GM21717 (cell line): Measurements from ENCODE around the gene SCN4A.

Experiments
- ATAC-seq: cut with Tn5 transposase; IDR thresholded peaks from one replicate; pipeline ENCODE4 v1.9.1; 2021; ENCODE audit warnings: mild to moderate bottlenecking, moderate library complexity; ENCODE audit not compliant: unreplicated experiment

Gene SCN4A

DNA sequence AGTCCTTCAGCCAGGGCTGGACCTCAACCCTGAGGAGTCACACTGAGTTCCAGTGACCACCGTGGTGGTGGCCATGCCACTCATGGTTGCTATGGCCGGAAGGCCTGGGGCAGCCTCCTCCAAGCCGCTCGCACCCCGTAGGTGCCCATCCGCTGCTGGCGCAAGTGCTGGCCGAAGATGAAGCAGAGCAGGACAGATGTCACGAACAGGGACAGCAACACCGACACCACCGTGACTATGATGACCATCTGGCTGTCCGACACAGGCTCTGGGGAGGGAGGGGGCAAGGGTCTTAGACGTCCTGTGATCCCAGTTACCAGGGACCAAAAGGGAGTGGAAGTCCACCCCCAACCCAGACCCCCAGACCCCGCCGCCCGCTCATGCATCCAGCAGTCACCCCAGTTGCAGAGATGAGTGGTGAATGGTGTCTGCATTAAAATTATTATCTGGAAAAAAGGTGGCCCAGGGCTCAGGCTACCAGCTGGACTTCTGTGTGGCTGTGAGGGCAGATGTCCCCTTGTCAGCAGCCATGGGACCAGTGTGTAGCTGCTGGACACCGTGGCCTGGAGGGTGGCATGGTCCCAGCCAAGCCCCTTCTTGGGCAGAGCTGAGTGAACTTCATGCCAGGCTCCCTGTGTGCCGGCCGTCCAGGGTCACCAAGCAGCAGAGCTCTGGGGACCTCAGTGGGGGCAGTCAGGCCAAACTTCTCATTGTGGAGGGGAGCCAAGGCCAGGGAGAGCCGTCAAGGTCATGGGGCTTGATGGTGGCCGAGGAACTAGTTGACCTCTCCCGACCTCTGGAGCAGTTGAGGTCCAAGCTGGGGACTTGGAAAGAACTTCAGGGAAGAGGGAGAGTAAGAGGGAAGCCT, 30.2 kb upstream of the SCN4A start:
- ATAC-seq = no peak

DNA sequence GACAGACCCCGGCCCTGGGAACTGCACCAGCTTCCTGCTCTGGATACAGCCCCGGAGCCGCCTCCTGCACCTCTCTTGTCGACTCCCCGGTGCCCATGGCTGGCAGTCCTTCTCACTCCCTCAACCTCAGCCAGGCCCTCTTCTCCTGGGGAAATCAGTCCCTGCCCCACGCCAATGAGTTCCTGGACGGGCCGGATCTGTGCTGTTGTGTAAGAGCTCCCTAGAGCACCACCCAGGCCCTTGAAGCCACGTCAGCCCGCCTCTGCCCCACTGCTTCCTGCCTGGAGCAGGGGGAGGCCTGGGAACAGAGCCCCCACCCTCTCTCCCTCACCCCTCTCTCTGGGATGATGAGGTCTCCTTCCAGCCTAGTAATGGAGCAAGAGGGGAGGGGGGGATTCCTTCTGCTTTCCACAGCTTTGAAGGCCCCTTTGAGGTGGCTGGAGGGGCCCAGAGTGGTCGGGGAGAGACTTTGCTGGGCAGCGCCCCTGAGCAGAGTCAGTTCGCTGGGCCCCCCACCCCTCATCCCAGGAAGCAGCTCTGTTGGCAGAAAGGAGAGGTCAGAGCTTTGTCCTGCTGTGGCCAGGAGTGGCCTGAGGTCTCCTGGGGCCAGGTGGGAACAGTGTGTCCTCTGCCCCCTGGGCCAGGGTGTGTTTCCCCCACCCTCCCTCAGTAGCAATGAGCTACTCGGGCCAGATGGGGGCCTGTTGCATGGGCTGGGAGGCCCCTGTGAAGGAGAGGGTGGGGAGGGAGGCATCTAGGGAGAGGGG, 29.2 kb upstream of the SCN4A start:
- ATAC-seq = no peak

DNA sequence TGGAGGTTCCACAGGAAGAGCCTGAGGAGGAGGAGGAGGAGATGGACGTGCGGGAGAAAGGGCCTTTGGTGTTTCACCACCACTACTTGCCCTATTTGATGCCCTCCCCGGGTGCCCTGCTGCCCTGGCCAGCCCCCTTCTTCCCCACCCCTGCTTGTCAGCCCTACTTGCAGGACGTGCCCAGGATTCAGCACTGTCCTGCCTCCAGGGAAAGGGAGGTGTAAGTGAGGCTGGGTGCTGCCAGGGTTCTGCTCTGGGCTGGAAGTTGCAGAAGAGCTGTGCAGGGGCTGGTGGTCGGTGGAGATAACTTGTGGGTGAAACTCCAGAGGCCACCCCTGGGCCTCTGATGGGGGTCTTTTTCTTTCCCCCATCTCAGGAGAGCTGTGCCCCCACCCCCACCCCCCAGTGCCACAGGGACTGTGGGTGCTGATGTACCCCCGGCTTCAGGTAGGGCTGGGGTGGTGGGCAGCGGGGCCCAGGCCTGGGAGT, 28.4 kb upstream of the SCN4A start:
- no peak for ATAC-seq

- ATAC-seq = no peak
Observed at GRCh38 chr17:63999680-64000531, 27.2 kb upstream of the SCN4A start.

DNA sequence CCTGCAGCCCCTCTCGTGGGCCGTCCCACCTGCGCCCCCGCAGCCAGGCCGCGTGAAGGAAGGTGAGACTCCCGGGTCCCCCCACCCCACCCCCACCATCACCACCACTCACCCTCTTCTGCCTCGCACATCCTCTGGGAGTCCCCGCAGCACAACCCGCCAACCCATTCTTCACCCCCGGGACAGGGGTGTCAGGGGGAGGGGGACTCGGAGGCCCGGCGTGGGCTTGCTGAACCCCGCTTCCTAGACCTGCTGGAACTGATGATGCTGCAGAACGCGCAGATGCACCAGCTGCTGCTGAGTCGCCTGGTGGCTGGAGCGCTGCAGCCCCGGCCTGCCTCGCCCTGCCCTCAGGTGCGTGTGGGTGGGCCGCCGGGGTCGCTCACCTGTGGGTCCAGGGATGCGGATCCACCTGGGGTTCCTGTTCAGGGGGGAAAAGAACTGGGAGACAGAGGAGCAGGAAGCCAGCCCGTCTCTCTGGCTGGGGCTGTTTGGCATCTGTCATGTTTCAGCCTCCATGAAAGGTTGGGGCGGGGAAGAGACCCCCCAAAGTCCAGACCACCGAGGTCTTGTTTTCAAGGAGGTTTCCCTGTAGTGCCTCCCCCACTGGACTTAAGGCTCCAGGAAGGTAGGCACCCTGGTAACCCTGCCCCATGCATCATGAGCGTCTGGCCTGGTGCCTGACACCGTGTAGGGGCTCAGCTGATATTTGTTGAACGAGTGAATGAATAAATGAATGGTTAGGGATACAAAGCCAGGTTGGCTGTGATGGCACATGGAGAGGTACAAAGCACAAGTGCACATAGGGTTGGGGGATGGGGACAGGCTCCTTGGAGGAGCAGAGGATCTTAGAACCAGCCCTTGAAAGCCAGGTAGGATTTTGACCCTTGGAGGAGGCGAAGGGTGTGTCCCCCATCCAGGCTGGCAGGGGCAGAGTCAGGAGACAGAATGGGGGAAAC, 26.3 kb upstream of the SCN4A start:
- ATAC-seq = no peak

DNA sequence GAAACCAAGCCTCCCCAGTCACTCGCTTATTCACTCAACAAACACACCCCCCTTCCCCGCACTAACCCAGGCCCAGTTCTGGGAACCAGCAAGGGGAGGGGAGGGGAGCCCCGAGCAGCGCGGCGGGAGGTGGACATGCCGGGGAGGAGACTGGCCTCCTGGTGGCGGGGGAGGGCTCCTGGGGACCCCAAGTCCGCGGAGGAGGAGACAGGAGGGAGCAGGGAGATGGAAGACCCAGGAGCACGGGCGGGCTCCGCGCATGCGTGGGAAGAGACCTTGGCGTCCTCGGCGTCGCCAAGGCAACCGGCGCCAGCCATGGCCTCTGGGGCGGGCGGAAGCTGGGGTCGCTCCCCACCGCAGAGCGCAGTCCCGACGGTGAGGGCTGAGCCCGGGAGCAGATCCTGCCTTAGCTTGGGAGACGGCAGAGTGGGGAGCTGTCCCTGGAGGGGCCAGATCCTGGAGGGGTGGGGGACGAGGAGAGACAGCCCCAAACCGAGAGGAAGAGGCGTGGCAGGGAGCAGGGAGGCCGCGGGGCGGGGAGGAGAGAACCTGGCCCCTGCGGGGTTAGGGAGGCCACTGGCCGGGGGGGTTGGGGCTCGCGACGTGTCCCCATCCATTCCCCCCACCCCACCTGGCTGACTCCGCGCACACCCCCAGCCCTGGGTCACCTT, 25.5 kb upstream of the SCN4A start, which contains the start of gene PRR29:
Gene PRR29 (plus strand): TSS at position 302 of the 671 bp plus-strand sequence. CDS start 14 bp downstream, at position 316.
- no peak for ATAC-seq

DNA sequence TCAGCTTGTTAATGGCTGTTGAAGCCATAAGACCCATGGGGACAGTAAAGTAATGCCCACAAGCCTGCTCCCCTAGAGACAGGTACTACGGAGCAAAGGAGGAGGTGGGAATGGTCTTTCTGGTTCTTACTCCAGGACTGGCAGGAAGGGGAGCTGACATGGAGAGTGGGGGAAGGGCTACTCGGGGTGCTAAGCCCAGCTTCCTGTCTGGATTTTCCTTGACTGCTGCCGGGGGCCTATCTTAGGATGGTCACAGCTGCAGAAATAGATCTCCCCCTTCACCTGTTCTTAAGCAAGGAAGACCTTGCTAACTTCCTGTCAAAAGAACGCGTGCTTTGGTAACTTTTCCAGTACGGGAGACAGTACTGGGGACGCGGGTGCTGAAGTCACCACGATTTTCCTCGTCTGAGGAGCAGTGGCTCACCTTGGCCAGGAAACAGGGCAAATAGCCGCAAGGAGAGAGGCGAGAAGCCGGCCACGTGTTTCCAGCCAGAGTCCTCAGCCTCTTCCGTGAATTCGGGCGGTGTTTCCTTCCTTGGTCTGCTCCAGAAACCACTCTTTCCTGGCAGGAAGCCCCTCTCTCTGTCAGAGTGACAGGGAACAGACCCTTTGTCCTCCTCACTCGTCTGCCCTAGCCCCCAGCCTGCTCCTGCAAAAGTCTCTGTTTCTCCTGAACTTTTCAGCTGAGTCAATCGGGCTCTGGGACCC, 24.8 kb upstream of the SCN4A start:
- ATAC-seq = no peak

DNA sequence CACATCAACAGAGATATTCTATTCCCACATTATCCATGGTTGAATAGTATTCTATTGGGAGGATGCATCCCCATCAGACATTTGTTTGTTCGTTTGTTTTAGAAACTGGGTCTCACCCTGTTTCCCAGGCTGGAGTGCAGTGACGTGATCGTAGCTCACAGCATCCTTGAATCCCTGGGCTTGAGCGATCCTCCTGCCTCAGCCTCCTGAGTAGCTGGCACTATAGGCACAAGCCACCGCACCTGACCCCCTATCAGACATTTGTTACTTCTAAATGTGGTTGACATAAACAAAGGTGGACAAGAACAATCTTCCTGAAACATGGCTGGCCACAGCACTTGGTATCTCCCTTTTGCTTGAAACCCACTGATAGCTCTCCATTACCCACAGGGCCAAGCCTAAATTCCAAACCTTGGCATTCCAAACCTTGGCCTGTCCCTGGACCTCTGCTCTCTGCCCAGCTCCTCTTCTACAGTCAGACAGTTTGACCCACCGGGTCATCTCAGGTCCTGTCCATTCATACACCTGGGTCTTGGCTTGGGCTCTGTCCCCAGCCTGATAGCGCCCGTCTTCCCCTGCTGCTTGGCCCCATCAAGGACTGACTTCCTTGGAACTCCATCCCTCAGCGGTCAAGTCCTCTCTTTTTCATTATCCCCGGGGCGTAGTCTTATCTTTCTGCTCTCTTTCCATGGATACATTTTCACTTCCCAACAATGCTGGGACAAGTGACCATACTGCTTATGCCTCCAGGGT, 23.9 kb upstream of the SCN4A start:
- ATAC-seq = no peak

DNA sequence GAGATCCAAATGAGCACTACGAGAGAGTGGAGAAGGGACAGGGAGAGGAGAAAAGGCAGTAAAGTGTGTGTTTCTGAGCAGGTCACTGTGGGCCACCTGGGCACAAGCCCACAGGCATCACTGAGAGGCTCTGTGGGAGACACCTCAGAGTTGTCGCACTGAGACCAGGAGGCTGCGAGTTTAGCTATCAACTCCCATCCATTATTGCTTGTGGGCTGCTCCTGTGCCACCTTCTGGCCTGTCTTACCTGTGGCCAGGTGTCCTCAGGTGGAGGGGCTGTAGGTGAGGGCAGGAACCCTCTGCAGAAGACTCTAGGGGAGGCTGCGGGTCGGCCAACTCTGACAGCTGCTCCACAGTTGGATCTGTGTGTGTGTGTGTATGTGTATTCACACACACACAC, 22.9 kb upstream of the SCN4A start:
- ATAC-seq = no peak

- ATAC-seq = no peak
Observed at GRCh38 chr17:63993368-63993985, 20.8 kb upstream of the SCN4A start.

GRCh38 chr17:63991611-63992010, 18.9 kb upstream of the SCN4A start:
- no peak for ATAC-seq

DNA sequence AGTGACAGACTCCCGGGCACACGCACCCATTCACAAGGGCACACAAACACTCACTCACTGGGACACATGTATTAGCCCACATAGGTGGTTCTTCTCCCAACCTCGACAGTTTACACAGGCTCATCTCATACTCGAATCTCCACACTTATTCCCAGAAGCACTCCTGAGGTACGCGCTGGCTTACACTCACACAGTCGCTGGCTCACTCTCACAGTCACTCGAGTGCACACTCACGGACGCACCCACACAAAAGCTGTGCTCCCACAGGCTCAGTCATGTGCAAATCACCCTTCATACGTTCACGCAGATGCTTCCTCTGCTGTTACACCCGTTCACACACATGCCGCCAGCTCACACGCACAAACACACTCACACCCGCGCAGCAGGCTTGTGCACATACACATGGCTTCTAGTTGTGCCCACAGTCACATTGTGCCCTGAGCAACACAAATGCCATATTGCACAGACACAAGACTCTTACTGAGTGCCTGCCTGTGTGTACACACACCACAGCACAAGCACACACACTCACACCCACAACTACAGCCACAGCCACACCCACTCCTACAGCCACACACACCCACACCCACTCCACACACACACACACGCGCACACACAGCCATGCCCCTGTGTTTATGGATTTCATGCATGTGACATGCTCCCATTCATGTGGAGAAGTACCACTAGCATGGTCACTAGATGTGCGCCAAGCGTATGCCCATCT, 17.1 kb upstream of the SCN4A start:
- no peak for ATAC-seq

- no peak for ATAC-seq
Observed at GRCh38 chr17:63988741-63989621, 16.3 kb upstream of the SCN4A start.

DNA sequence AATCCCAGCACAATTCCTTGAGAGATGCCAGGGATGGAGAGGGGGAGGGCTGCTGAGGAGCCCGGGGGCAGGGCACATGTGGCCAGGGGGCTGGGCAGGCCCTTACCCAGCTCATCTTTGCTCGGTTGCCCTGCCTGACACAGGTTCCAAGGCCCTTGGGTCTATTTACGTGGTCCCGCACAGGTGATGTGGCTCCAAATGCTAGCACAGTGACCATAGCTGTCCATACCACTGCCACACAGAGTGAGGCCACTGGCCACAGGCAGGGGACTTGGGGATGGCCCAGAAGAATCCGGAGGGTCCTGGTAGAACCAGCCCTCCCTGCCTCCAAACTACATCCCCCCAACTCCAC, 15.4 kb upstream of the SCN4A start:
- ATAC-seq = no peak

DNA sequence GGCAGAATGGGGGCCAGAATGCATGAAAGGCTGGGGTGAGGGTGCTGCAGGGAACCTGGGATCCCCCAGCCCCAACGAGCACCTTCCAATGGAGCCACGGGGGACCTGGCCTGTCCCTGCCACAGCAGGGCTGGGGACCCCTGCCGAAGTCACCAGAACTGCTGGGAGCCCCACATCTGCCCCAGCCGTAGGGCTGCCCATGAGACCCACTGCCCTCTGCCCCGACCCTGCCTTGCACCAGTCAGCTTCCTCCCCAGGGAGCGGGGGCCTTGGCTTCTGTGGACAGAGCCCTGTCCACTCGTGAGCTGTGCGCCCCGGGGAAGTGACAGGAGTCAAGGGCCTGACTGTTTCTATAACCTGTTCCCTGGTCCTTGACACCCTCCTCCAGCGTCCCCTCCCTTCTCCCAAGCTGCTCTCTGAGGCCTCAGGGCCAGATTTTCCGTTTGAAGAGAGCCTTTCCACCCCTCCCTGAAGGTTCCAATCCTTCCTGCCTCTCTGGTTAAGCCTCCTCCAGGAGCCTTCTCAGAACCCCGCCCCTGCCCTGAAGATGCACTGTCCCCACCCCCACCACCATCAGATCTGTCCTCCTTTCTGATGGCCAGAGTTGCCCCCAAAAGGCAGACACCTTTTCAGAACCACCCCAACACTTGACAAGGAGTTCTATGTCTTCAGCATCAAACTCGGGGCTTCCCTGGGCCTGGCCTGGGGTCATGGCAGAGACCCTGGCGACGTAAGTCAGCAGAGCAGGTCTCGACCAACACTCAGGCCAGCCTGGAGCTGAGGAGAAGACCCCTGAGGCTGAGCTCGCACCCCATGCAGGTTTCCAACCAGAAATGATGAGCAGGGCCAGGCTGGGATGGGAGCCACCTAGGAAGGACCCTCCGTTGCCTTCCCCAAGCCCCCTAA, 14.8 kb upstream of the SCN4A start:
- no peak for ATAC-seq
